Endothelial cell of umbilical vein (primary cell): ENCODE measurements around the gene PPIL6.

Source experiments
- EZH2 ChIP-seq: IDR thresholded peaks from 2 replicates; pipeline ENCODE4 v1.6.1; 2012; ENCODE audit warnings: borderline replicate concordance, low read depth, mild to moderate bottlenecking, moderate library complexity, low read length, inconsistent platforms; ENCODE audit not compliant: severe bottlenecking
- FOS ChIP-seq: IDR thresholded peaks from 2 replicates; pipeline ENCODE4 v1.6.1; 2011; ENCODE audit warnings: mild to moderate bottlenecking, low read length, moderate library complexity, borderline replicate concordance; ENCODE audit not compliant: insufficient read depth
- GATA2 ChIP-seq: IDR thresholded peaks from 2 replicates; pipeline ENCODE4 v1.7.0; 2011; ENCODE audit warnings: low read depth, mild to moderate bottlenecking, moderate library complexity, mixed read lengths, low read length; ENCODE audit not compliant: insufficient read length, insufficient read depth
- JUN ChIP-seq: IDR thresholded peaks from 2 replicates; pipeline ENCODE4 v1.6.1; 2011; ENCODE audit warnings: borderline replicate concordance, low read depth; ENCODE audit not compliant: insufficient read length, insufficient read depth
- MYC ChIP-seq: IDR thresholded peaks from one replicate; pipeline ENCODE4 v1.6.1; 2011; ENCODE audit warnings: mild to moderate bottlenecking, low read depth, low read length
- POLR2A ChIP-seq: IDR thresholded peaks from 2 replicates; pipeline ENCODE4 v1.6.1; 2012; ENCODE audit warnings: low read depth, mild to moderate bottlenecking, control low read depth, low read length
- POLR2AphosphoS5 ChIP-seq: IDR thresholded peaks from 2 replicates; pipeline ENCODE4 v1.6.1; 2012; ENCODE audit warnings: low read depth, mild to moderate bottlenecking, control low read depth, low read length, moderate library complexity; ENCODE audit not compliant: insufficient read depth
- TF ChIP-seq, protein P1 (sequence below), 2 donors: IDR thresholded peaks; 1 replicate in 1 of 2; 2 replicates in 1 of 2; pipeline ENCODE4 v1.5.1; 2011; ENCODE audit warnings: low read length in 2 of 2, mild to moderate bottlenecking in 2 of 2, moderate library complexity in 2 of 2, control low read depth in 1 of 2, inconsistent platforms in 1 of 2, low read depth in 1 of 2; ENCODE audit not compliant: insufficient read depth in 1 of 2; ENCODE audit errors: extremely low read depth in 1 of 2
- TF ChIP-seq, protein P2 (sequence below): IDR thresholded peaks from 2 replicates; pipeline ENCODE4 v1.6.1; 2011; ENCODE audit not compliant: insufficient read depth, insufficient read length

DNA sequence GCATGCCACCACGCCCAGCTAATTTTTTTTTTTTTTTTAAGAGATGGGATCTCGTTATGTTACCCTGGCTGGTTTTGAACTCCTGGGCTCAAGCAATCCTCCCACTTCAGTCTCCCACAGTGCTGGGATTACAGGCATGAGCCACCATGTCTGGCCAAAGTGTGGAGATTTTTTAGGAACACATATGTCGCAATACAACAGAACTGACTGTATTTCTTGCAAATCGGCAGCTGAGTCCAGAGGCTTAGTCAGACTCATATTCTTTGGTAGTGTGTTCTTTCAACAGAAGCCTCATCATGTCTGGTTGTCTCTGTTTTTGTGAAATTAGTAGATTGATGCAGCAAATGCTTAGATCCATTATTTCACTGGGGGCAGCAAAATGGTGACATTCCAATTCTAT is 34.2 kb downstream of the PPIL6 start:
- TF ChIP-seq, protein P1, sequence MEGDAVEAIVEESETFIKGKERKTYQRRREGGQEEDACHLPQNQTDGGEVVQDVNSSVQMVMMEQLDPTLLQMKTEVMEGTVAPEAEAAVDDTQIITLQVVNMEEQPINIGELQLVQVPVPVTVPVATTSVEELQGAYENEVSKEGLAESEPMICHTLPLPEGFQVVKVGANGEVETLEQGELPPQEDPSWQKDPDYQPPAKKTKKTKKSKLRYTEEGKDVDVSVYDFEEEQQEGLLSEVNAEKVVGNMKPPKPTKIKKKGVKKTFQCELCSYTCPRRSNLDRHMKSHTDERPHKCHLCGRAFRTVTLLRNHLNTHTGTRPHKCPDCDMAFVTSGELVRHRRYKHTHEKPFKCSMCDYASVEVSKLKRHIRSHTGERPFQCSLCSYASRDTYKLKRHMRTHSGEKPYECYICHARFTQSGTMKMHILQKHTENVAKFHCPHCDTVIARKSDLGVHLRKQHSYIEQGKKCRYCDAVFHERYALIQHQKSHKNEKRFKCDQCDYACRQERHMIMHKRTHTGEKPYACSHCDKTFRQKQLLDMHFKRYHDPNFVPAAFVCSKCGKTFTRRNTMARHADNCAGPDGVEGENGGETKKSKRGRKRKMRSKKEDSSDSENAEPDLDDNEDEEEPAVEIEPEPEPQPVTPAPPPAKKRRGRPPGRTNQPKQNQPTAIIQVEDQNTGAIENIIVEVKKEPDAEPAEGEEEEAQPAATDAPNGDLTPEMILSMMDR (IDR thresholded peaks at IDR 0.05; ENCODE audit: extremely low read depth in 1 of 2, insufficient read depth in 1 of 2, low read depth in 1 of 2, low read length in 2 of 2), result no peak
- TF ChIP-seq POLR2A (no peak), MYC (no peak), EZH2 (no peak), POLR2AphosphoS5 (no peak), FOS (no peak), JUN (no peak), GATA2 (no peak)
- TF ChIP-seq, protein P2, sequence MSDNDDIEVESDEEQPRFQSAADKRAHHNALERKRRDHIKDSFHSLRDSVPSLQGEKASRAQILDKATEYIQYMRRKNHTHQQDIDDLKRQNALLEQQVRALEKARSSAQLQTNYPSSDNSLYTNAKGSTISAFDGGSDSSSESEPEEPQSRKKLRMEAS, result no peak
